GM12801 (cell line): ENCODE data around the gene CPA4.

ENCODE experiments used
- CTCF ChIP-seq: IDR thresholded peaks from one replicate; pipeline ENCODE4 v1.5.1; 2011; ENCODE audit warnings: control low read depth; ENCODE audit not compliant: insufficient read length; ENCODE audit errors: extremely low read depth

CPA4 gene

GRCh38 chr7:130314305-130314704 lies 21.3 kb downstream of the CPA4 start:
- no peak for TF ChIP-seq CTCF

- TF ChIP-seq CTCF, result no peak
Observed at GRCh38 chr7:130319541-130319940, 26.6 kb downstream of the CPA4 start.

GRCh38 chr7:130322615-130323014 lies 29.7 kb downstream of the CPA4 start:
- TF ChIP-seq CTCF, result no peak

GRCh38 chr7:130324306-130324943 lies 31.5 kb downstream of the CPA4 start:
- TF ChIP-seq CTCF, result no peak

GRCh38 chr7:130329681-130330080 lies 36.7 kb downstream of the CPA4 start:
- TF ChIP-seq CTCF, result no peak

- no peak for TF ChIP-seq CTCF
Observed at GRCh38 chr7:130332259-130333053, 39.5 kb downstream of the CPA4 start.

- TF ChIP-seq CTCF, result no peak
Observed at GRCh38 chr7:130333832-130334231, 40.9 kb downstream of the CPA4 start.
